Gastroesophageal sphincter (tissue), 3 donors: ENCODE data around the gene MAPKBP1.

Source experiments
- POLR2A ChIP-seq, 2 donors: fragments of 450-650 bp; IDR thresholded peaks; one replicate each; pipeline ENCODE4 v1.6.1; 2017; ENCODE audit warnings: antibody characterized with exemption in 2 of 2, mild to moderate bottlenecking in 2 of 2, moderate library complexity in 1 of 2
- POLR2AphosphoS5 ChIP-seq: sonication (generic); formaldehyde crosslinking; IDR thresholded peaks from one replicate; pipeline ENCODE4 v1.6.1; 2017; ENCODE audit warnings: antibody characterized with exemption
- TF ChIP-seq, protein P1 (sequence below), 4 experiments: fragments of 200-600 bp in 2 of 4; fragments of 450-650 bp in 2 of 4; sonication (generic) in 1 of 4; IDR thresholded peaks; one replicate each; pipeline ENCODE4 v1.5.1; 2017 to 2019; ENCODE audit warnings: antibody characterized with exemption in 4 of 4, mild to moderate bottlenecking in 2 of 4, moderate library complexity in 2 of 4

DNA sequence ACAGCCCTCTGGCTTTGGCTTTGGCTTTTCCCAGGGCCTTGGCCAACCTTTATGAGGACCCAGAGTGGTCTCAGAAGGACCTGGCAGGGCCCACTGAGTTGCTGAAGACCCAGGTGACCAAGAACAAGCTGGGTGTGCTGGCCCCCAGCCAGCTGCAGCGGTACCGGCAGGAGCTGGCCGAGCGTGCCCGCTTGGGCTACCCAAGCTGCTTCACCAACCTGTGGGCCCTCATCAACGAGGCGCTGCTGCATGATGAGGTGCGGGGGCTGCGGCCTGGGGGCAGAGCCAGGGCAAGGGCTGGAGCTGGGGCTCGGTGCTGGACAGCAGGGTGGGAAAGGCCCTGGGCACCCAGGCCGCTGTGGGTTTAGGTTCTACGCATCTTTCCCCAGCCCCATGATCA lies 70.5 kb downstream of the MAPKBP1 start:
- TF ChIP-seq, protein P1, sequence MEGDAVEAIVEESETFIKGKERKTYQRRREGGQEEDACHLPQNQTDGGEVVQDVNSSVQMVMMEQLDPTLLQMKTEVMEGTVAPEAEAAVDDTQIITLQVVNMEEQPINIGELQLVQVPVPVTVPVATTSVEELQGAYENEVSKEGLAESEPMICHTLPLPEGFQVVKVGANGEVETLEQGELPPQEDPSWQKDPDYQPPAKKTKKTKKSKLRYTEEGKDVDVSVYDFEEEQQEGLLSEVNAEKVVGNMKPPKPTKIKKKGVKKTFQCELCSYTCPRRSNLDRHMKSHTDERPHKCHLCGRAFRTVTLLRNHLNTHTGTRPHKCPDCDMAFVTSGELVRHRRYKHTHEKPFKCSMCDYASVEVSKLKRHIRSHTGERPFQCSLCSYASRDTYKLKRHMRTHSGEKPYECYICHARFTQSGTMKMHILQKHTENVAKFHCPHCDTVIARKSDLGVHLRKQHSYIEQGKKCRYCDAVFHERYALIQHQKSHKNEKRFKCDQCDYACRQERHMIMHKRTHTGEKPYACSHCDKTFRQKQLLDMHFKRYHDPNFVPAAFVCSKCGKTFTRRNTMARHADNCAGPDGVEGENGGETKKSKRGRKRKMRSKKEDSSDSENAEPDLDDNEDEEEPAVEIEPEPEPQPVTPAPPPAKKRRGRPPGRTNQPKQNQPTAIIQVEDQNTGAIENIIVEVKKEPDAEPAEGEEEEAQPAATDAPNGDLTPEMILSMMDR (IDR thresholded peaks at IDR 0.05), result no peak
- TF ChIP-seq POLR2AphosphoS5 (no peak), POLR2A (IDR thresholded peaks at IDR 0.05) (no peak)
